ENCODE measurements around the gene KCNJ8.
"Not testable (repeated sequence)": the region's sequence is repeated elsewhere in the genome, so short reads cannot be mapped to it uniquely, and the experiment has no call there.

- TF ChIP-seq, protein P1, sequence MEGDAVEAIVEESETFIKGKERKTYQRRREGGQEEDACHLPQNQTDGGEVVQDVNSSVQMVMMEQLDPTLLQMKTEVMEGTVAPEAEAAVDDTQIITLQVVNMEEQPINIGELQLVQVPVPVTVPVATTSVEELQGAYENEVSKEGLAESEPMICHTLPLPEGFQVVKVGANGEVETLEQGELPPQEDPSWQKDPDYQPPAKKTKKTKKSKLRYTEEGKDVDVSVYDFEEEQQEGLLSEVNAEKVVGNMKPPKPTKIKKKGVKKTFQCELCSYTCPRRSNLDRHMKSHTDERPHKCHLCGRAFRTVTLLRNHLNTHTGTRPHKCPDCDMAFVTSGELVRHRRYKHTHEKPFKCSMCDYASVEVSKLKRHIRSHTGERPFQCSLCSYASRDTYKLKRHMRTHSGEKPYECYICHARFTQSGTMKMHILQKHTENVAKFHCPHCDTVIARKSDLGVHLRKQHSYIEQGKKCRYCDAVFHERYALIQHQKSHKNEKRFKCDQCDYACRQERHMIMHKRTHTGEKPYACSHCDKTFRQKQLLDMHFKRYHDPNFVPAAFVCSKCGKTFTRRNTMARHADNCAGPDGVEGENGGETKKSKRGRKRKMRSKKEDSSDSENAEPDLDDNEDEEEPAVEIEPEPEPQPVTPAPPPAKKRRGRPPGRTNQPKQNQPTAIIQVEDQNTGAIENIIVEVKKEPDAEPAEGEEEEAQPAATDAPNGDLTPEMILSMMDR (IDR thresholded peaks at IDR 0.05), result not testable (repeated sequence)
- TF ChIP-seq POLR2A, POLR2AphosphoS5 (IDR thresholded peaks at IDR 0.05): not testable (repeated sequence)
These were observed 20.5 kb upstream of the KCNJ8 start for GRCh38 chr12:21794807-21795595.
